ENCODE results near the gene BEST1.

- TF ChIP-seq ZNF274 (IDR thresholded peaks at IDR 0.05; ENCODE audit: low read depth, low read length) = no peak
- TF ChIP-seq YY1 (IDR thresholded peaks at IDR 0.05; ENCODE audit: insufficient read depth, insufficient read length) = no peak
Observed at GRCh38 chr11:61971248-61972111, 21.3 kb downstream of the BEST1 start.

All from NT2/D1 (cell line).